Heart right ventricle (tissue), 16 donors: ENCODE data around the gene FBXO10. TPM values are rescaled to one million over a fixed set of nuclear protein-coding genes. Genes with fewer than 3 reads are reported as not detected.

ENCODE experiments used
- ATAC-seq, 8 donors: fragments of 200-7000 bp; cut with Tn5 transposase; one replicate each; pipeline ENCODE4 v1.9.1; 2020; ENCODE audit warnings: mild to moderate bottlenecking in 8 of 8, moderate library complexity in 8 of 8, moderate number of reproducible peaks in 1 of 8
- DNase-seq, 2 donors: peaks; one replicate each; pipeline ENCODE4 v3.0.0-alpha.2; 2020
- H3K27ac ChIP-seq, 10 donors: fragments of 200-600 bp; sonication (generic) in 2 of 10; one replicate each; pipeline versions ENCODE4 v1.5.0 to v1.8.0; 2020 to 2022; ENCODE audit warnings: mild to moderate bottlenecking in 3 of 10
- H3K27me3 ChIP-seq, 7 donors: fragments of 200-600 bp; one replicate each; pipeline ENCODE4 v1.8.0; 2021 to 2022; ENCODE audit warnings: mild to moderate bottlenecking in 2 of 7
- H3K36me3 ChIP-seq, 9 donors: fragments of 200-600 bp; sonication (generic) in 1 of 9; one replicate each; pipeline versions ENCODE4 v1.5.0 to v1.8.0; 2020 to 2022; ENCODE audit warnings: mild to moderate bottlenecking in 2 of 9
- H3K4me1 ChIP-seq, 9 donors: fragments of 200-600 bp; sonication (generic) in 1 of 9; one replicate each; pipeline versions ENCODE4 v1.5.0 to v1.8.0; 2020 to 2022; ENCODE audit warnings: mild to moderate bottlenecking in 4 of 9
- H3K4me3 ChIP-seq, 10 donors: fragments of 200-600 bp; sonication (generic) in 2 of 10; one replicate each; pipeline versions ENCODE4 v1.5.0 to v1.8.0; 2020 to 2022; ENCODE audit warnings: mild to moderate bottlenecking in 7 of 10, moderate library complexity in 2 of 10
- H3K9me3 ChIP-seq, 11 donors: fragments of 200-600 bp in 10 of 11; sonication (generic) in 2 of 11; one replicate each; pipeline versions ENCODE4 v1.5.0 to v1.8.0; 2013 to 2022; ENCODE audit warnings: mild to moderate bottlenecking in 2 of 11, control low read depth in 1 of 11, moderate library complexity in 1 of 11
- CTCF ChIP-seq, 9 donors: fragments of 200-600 bp; sonication (generic) in 2 of 9; IDR thresholded peaks; one replicate each; pipeline versions ENCODE4 v1.5.0 to v1.8.0; 2021 to 2022; ENCODE audit warnings: antibody characterized with exemption in 9 of 9, mild to moderate bottlenecking in 5 of 9, moderate library complexity in 1 of 9
- whole genome bisulfite sequencing, 2 donors: extraction: QIAGEN DNeasy Blood & Tissue Kit; methylation state at CpG; one replicate each; pipeline ENCODE4 v1.1.7; 2013; ENCODE audit warnings: inconsistent platforms in 1 of 2; 5-methylcytosine and 5-hydroxymethylcytosine counted together
- intact Hi-C, 10 donors: fragments of 100-400 bp; cut with DNase I; formaldehyde crosslinking; loops; one replicate each; pipeline versions ENCODE4 v1.11.1 to v1.14.2; 2022
- polyA plus RNA-seq, 2 donors: library from polyadenylated mRNA; stranded (reverse); fragments of 200-250 nt; gene quantifications; one replicate each; pipeline ENCODE4 v1.2.3, GENCODE V29; 2013
- total RNA-seq, 10 donors: library from RNA; stranded (reverse); fragmentation: NEBNext Ultra II Directional in 3 of 10; extraction: Animal tissue kit (Norgen Biotek cat#: 25700) in 3 of 10; gene quantifications; one replicate each; pipeline versions ENCODE4 v1.2.1 to v1.2.4, GENCODE V29; 2021 to 2023
- donor health status: Arrhythmogenic right ventricular cardiomyopathy.
- donor health status: ischemic (EF 13 %, LVEDD 7.1; RV severe dilation, severe dysfunction).
- donor health status: healthy with polysubstance abuse.
- donor health status: DM: no; HTN: yes; CAD: no.
- donor health status: DM: no; HTN: no; CAD: no.
- donor health status: ischemic (EF 25% LVEDD 6.9; RV normal size, moderate dysfunction).
- donor health status: ischemic (EF 25% LVEDD 5.7; RV mildly dilated, moderate dysfunction).
- donor health status: healthy.
- donor health status: DM: yes; HTN: yes; CAD: no.
- donor health status: Ischemic cardiomyopathy.
- donor health status: ischemic (EF 35%, LVEDD 5.7; RV mildly dilated, moderate dysfunction).
- donor health status: nonischemic (EF 11% LVEDD 7.7; RV severe dilation, severe dysfunction).
- donor health status: DM: yes; HTN: yes; CAD: no.
- donor health status: PGD.
- donor health status: ischemic (EF 29% LVEDD 5.4; RV normal size, mild dysfunction).
- donor health status: nonischemic (EF 23%, LVEDD 6.1; RV moderate dilation, normal function).

The FBXO10 gene
- total and polyA plus RNA-seq, 12 donors = 2.3 to 7.4 (median 5.8) TPM

GRCh38 chr9:37571282-37571681, 4.9 kb downstream of the FBXO10 start:
- ATAC-seq (no peak), DNase-seq (no peak)
- no peaks in the 10 kb centered on the region for H3K27me3 ChIP-seq
- intact Hi-C loops = loop anchor here in 4 of 10 donors (5.0 to 10.0 kb wide), 4 partner anchors 56 to 154 kb away; partner anchors contain the start of gene POLR1E (in 2 of the 4)
- no peaks in the 10 kb centered on the region for H3K9me3 ChIP-seq
- 96 to 97% methylated on average over 1 of the region's 1 CpG for WGBS, 2 donors
- H3K27ac ChIP-seq = no peak overlapping the region
- TF ChIP-seq CTCF (IDR thresholded peaks at IDR 0.05) = no peak
- H3K36me3 ChIP-seq = no peaks in the 10 kb centered on the region
- peaks cover 3 to 21% (median 14%) of the 10 kb centered on the region in 9 donors for H3K4me1 ChIP-seq
- H3K4me3 ChIP-seq = no peak overlapping the region

GRCh38 chr9:37566716-37567115, 9.5 kb downstream of the FBXO10 start:
- no peak for ATAC-seq
- Histone ChIP-seq H3K27me3 (no peaks in the 10 kb centered on the region), H3K9me3 (peaks cover 0 to 6% (median 0%) of the 10 kb centered on the region in 11 donors), H3K4me1 (no peaks in the 10 kb centered on the region), H3K27ac (no peak overlapping the region), H3K36me3 (no peaks in the 10 kb centered on the region), H3K4me3 (no peak overlapping the region)
- WGBS, 2 donors = 83 to 85% methylated on average over 3 of the region's 3 CpGs
- TF ChIP-seq CTCF (IDR thresholded peaks at IDR 0.05) = no peak
- no peak for DNase-seq
- intact Hi-C loops = no loop called here

GRCh38 chr9:37565661-37566618, 10.2 kb downstream of the FBXO10 start:
- 92 to 93% methylated on average over 7 of the region's 7 CpGs for WGBS, 2 donors
- Histone ChIP-seq H3K9me3 (peaks cover 0 to 6% (median 0%) of the 10 kb centered on the region in 11 donors), H3K27ac (no peak overlapping the region), H3K4me3 (no peak overlapping the region), H3K4me1 (no peaks in the 10 kb centered on the region), H3K27me3 (no peaks in the 10 kb centered on the region), H3K36me3 (no peaks in the 10 kb centered on the region)
- DNase-seq (no peak), ATAC-seq (no peak)
- no peak for TF ChIP-seq CTCF (IDR thresholded peaks at IDR 0.05)
- intact Hi-C loops = loop anchor here in 1 of 10 donors (2.0 kb wide), 1 partner anchor 77 kb away; no protein-coding TSS in a partner anchor

GRCh38 chr9:37564916-37565315, 11.3 kb downstream of the FBXO10 start:
- Histone ChIP-seq H3K27me3 (no peaks in the 10 kb centered on the region), H3K27ac (no peak overlapping the region), H3K36me3 (no peaks in the 10 kb centered on the region), H3K9me3 (peaks cover 0 to 6% (median 0%) of the 10 kb centered on the region in 11 donors), H3K4me3 (no peak overlapping the region), H3K4me1 (no peaks in the 10 kb centered on the region)
- WGBS, 2 donors = 90 to 93% methylated on average over 4 of the region's 4 CpGs
- ATAC-seq = no peak
- intact Hi-C loops = loop anchor here in 1 of 10 donors (2.0 kb wide), 1 partner anchor 76 kb away; no protein-coding TSS in a partner anchor
- TF ChIP-seq CTCF (IDR thresholded peaks at IDR 0.05) = no peak
- no peak for DNase-seq
